ENCODE measurements around the gene NAA20.

NAA20 gene, protein sequence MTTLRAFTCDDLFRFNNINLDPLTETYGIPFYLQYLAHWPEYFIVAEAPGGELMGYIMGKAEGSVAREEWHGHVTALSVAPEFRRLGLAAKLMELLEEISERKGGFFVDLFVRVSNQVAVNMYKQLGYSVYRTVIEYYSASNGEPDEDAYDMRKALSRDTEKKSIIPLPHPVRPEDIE

GRCh38 chr20:20017001-20017843, at the start of gene NAA20:
Gene NAA20, plus strand, starts transcription at chr20:20017362. Its CDS starts 35 bp downstream, at chr20:20017397.
- peak; percentile 94 for DNase-seq (ENCODE audit: low spot score)

- DNase-seq (ENCODE audit: low spot score): no peak
Measured at GRCh38 chr20:19967445-19967844, 49.7 kb upstream of the NAA20 start.

DNA sequence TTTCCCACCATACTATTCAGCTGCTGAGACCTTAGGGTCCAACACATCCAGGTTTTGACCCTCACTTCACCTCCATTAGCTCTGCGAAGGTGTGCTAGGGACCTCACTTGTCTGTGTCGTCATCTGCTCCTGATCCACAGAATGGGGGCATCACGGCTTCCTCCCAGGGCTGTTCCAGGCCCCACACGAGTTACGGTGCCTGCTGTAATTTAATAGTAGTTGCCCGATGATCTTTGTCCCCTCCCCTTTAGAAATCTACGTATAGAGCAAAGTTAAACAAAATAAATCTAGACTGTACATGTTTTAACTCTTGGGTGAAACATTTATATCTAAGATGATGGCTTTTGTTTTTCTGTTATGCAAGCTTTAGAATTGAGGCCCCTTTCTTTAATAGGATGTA, 49.1 kb upstream of the NAA20 start:
- no peak for DNase-seq (ENCODE audit: low spot score)

GRCh38 chr20:19968466-19969073, 48.6 kb upstream of the NAA20 start:
- DNase-seq (ENCODE audit: low spot score): no peak

DNA sequence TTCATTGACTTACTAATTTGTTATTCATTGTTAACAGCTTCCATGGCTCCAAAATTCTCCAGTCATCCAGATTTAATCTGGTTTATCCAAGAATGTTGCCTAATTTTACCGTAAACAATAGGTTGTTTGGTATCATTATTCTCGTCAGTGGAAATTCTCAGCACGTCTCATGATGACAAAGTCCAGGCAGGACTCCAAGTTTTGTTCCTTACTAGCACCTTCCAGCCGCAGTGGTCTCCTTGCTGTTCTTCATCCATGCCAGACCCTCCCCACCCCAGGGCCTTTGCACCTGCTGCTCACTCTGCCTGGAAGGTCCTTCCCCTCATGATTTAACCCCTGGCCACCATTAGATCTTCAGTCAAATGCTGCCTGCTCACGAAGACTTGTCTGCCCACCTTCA, 48.1 kb upstream of the NAA20 start:
- DNase-seq (ENCODE audit: low spot score): no peak

DNA sequence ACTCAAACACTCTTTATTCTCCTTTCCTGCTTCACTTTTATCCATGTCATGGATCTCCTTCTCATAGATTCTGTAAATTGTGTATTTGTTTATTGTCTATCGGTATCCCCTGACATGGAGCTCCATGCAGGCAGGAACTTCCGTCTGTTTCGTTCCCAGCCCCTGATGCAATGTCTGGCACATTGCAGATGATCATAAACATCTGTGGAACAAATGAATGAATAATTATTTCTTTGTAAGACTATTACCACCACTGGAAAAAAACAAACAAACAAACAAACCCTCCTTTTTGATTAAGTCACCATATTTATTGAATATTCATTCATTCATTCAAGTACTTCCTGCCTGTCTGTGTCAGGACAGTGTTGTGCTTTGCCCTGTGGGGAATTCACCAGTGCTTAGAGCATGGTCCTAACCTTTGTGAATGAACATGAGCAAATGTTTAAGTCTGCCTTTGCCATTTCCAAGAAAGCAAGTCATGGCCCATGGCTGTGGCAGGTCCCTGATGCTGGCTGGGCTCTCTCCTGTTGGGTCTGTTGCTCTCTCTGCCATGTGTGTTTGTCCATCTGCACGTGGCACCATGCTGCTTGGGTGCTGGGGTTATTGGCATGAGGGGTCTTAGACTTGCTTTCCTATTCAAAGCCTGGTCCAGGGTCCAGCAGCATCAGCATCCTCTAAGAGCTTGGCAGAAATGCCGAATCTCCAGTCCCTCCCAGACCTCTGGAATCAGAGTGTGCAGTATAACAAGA, 47.5 kb upstream of the NAA20 start:
- DNase-seq (ENCODE audit: low spot score): no peak

GRCh38 chr20:19970256-19970765, 46.9 kb upstream of the NAA20 start:
- no peak for DNase-seq (ENCODE audit: low spot score)

- no peak for DNase-seq (ENCODE audit: low spot score)
Measured at GRCh38 chr20:19971116-19971515, 46.0 kb upstream of the NAA20 start.

- DNase-seq (ENCODE audit: low spot score): peak; percentile 16
Measured at GRCh38 chr20:19973961-19974629, 43.1 kb upstream of the NAA20 start.

- DNase-seq (ENCODE audit: low spot score): peak; percentile 63
Measured at GRCh38 chr20:19974630-19975435, 42.3 kb upstream of the NAA20 start.

GRCh38 chr20:19975436-19975799, 41.7 kb upstream of the NAA20 start:
- peak; percentile 15 for DNase-seq (ENCODE audit: low spot score)

DNA sequence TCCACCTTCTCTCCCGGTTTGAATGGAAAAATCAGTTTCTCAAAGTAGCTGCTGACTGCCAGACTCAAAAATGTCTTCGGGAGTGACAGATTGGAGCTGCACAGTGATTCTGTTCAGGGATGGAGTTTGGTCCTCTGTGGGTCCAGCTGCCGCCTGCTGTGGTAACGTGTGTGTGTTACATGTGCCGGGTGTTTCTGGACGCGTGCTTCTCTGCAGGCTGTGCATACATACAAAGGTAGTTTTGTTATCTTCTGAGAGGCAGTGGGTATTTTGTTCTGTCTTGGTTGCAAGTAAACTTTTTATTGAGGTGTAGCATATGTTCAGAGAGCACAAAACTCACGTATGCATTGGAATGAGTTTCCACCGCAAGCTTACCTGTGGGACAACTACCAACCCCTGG, 41.3 kb upstream of the NAA20 start:
- no peak for DNase-seq (ENCODE audit: low spot score)

DNA sequence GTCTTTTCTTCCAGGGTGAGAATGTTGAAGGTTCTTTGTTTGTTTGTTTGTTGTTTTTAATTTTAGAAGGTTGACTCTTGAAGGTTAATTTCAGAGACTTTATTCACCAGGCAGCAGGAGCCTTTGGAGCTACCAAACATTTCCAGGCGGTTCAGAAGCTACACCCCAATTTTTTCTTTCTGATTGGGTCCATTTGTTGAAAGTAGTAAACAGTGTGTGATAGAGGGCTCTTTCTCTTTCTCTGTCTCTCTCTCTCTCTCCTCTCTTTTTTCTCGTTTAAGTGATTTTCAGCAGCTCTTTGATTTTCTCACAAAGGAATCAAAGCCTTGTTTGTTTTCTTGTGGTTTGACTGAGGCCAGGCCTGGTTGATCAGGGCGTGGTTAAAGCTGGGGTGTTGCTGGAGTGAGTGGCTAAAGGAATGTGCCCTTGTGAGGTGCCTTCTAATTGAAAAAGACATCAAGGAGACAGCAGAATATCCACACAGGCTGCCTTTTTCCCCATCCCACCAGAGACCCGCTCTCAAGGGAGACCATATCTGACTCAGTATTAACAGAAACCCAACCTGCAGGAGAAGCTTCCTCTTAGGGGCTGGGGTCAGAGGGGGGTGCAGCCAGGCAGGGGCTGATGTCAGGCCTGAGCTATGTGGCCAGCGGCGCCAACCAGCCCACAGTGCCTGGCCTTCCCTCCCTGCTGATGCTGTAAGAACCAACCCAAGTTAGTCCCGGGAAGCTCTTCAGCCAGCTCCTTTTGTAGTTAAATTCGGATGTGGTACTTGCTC, 40.4 kb upstream of the NAA20 start:
- no peak for DNase-seq (ENCODE audit: low spot score)

DNA sequence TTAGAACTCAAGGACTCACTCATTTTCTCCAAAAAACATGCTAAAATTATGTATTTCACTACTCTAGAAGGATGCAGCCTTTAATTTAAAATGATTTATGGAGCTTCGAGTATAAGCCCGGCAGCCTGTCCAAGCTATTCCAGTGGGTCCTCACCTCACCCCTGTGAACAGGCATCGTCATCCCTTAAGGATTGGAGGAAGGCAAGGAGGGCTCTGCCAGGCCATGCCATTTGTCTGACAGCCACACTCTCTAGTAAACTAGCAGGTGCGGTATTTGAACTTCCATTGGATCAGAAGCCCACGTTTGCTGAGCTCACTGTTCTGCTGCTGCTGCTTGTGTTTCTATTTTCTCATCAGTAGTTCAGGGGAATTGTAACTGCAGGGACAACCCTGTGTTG, 39.8 kb upstream of the NAA20 start:
- no peak for DNase-seq (ENCODE audit: low spot score)

- no peak for DNase-seq (ENCODE audit: low spot score)
Measured at GRCh38 chr20:19978511-19979210, 38.5 kb upstream of the NAA20 start.

DNA sequence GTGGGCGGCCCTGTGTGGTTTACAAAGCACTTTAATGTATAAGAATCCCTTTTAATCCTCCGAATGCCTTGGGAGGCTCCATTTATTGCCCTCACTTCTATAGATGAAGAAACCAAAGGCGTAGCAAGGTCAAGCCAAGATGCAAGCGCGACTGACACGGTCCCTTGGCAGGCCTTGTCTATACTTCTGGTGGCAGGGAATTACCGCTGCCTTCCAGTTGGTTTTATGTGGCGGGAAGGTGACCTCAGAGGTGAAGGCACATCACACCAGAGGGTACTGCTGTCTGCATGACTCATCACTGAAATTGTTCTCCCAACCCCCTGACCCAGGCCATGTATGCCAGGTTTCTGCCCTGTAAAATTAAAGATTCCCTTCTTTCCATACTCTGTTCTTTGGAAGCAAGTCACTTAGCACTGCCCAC, 36.1 kb upstream of the NAA20 start:
- no peak for DNase-seq (ENCODE audit: low spot score)

GRCh38 chr20:19986419-19986818, 30.7 kb upstream of the NAA20 start:
- no peak for DNase-seq (ENCODE audit: low spot score)

DNA sequence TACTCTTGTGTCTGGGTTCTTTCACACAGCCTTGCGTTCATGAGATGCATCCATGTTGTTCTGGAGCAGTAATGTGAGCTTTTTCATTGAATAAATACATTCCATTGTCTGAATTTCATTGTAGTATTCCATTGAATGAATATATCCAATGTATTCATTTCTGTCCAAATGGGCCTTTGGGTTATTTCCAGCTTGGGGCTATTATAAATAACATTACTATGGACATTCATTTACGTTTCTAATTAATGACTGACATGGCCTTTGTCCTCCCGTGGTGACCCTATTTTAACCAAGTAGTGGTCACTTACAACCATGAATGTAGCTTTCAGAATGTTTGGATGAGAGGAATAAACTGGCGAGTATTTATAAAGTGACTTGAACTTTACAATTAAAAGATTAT, 30.1 kb upstream of the NAA20 start:
- no peak for DNase-seq (ENCODE audit: low spot score)

DNA sequence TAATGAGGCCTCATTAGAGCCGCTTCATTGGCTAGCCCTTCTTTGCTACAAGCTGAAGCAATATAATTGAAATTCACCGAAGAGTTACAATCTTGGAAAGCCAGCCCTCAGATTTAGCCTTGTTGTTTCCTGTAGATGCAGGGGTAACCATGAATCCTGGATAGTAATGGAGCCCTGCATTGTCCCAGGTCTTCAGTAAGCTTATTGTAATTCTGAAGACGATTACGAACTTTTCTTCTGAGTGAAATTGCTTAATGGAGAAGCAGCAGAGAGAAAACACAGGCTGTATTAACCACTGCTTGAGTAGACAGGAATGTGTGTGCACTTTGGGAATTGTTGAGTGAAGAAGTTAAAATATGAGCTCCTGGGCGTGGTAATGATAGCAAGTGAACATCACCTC, 26.3 kb upstream of the NAA20 start:
- no peak for DNase-seq (ENCODE audit: low spot score)

DNA sequence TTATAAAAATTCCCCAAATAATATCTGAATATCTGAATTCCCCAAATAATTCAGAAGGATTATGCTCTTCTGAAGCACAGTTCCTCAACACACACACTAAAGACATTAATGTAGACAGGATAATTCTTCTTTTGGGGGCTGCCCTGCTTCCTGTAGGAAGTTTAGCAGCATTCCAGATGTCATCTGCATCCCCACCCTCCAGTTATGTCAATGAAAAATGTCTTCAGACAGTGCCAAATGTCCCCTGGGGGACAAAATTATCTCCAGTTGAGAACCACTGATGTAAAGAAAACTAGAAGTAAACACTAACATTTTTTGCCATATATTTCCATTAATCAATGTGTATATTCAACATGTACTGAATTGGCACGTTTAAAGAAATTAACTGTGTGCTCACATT, 25.9 kb upstream of the NAA20 start:
- DNase-seq (ENCODE audit: low spot score): no peak

Data from cerebellar cortex (tissue), 1 donor.